Panc1 (cell line): Measurements from ENCODE around the gene ARHGAP18.
"Not testable (repeated sequence)": the region's sequence is repeated elsewhere in the genome, so short reads cannot be mapped to it uniquely, and the experiment has no call there.

Source experiments
- POLR2AphosphoS5 ChIP-seq: IDR thresholded peaks from 2 replicates; pipeline ENCODE4 v1.6.1; 2012; ENCODE audit warnings: mild to moderate bottlenecking, low read depth, low read length, moderate library complexity
- REST ChIP-seq, 2 experiments: IDR thresholded peaks; 2 replicates each; pipeline ENCODE4 v1.6.1; 2011 to 2012; ENCODE audit warnings: low read depth in 2 of 2, control low read depth in 1 of 2, low read length in 1 of 2, mild to moderate bottlenecking in 1 of 2, moderate library complexity in 1 of 2; ENCODE audit not compliant: insufficient read depth in 1 of 2
- SIN3A ChIP-seq: IDR thresholded peaks from 2 replicates; pipeline ENCODE4 v1.6.1; 2012; ENCODE audit warnings: low read depth, mild to moderate bottlenecking, low read length, moderate library complexity, borderline replicate concordance; ENCODE audit not compliant: insufficient read depth
- TCF7L2 ChIP-seq: IDR thresholded peaks from 2 replicates; pipeline ENCODE4 v1.6.1; 2011; ENCODE audit warnings: mild to moderate bottlenecking, low read depth, low read length, inconsistent platforms
- TF ChIP-seq, protein P1 (sequence below): fragments of 450-650 bp; IDR thresholded peaks from 2 replicates; pipeline ENCODE4 v1.5.1; 2017; ENCODE audit warnings: mild to moderate bottlenecking

DNA sequence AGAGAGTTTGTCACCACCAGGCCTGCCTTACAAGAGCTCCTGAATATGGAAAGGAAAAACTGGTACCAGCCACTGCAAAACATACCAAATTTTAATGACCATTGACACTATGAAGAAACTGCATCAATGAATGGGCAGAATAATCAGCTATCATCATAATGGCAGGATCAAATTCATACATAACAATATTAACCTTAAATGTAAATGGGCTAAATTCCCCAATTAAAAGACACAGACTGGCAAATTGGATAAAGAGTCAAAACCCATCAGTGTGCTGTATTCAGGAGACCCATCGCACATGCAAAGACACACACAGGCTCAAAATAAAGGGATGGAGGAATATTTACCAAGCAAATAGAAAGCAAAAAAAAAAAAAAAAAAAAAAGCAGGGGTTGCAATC is 139.0 kb downstream of the ARHGAP18 start:
- TF ChIP-seq, protein P1, sequence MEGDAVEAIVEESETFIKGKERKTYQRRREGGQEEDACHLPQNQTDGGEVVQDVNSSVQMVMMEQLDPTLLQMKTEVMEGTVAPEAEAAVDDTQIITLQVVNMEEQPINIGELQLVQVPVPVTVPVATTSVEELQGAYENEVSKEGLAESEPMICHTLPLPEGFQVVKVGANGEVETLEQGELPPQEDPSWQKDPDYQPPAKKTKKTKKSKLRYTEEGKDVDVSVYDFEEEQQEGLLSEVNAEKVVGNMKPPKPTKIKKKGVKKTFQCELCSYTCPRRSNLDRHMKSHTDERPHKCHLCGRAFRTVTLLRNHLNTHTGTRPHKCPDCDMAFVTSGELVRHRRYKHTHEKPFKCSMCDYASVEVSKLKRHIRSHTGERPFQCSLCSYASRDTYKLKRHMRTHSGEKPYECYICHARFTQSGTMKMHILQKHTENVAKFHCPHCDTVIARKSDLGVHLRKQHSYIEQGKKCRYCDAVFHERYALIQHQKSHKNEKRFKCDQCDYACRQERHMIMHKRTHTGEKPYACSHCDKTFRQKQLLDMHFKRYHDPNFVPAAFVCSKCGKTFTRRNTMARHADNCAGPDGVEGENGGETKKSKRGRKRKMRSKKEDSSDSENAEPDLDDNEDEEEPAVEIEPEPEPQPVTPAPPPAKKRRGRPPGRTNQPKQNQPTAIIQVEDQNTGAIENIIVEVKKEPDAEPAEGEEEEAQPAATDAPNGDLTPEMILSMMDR = not testable (repeated sequence)
- TF ChIP-seq SIN3A; POLR2AphosphoS5; TCF7L2; REST (IDR thresholded peaks at IDR 0.05; ENCODE audit: insufficient read depth in 1 of 2, low read depth in 2 of 2, low read length in 1 of 2): not testable (repeated sequence)
